ENCODE measurements around the gene JCHAIN.
A peak's percentile ranks its signal among the peaks of the same experiment; 100 is the strongest.

Gene JCHAIN

GRCh38 chr4:70711599-70711998 lies 45.3 kb upstream of the JCHAIN start:
- H3K4me3 ChIP-seq (replicated peaks; ENCODE audit: low read depth, low read length): no peak overlapping the region
- no peak for TF ChIP-seq CTCF (IDR thresholded peaks at IDR 0.05; ENCODE audit: low read depth, low read length, missing control alignments)
- no peak for DNase-seq (ENCODE audit: extremely low read depth, low read depth)

GRCh38 chr4:70709611-70710205 lies 43.4 kb upstream of the JCHAIN start:
- DNase-seq (ENCODE audit: extremely low read depth, low read depth): no peak
- no peak overlapping the region for H3K4me3 ChIP-seq (replicated peaks; ENCODE audit: low read depth, low read length)
- TF ChIP-seq CTCF (IDR thresholded peaks at IDR 0.05; ENCODE audit: low read depth, low read length, missing control alignments): no peak

GRCh38 chr4:70706516-70706915 lies 40.2 kb upstream of the JCHAIN start:
- H3K4me3 ChIP-seq (replicated peaks; ENCODE audit: low read depth, low read length): peak overlapping the region; percentile 57
- no peak for DNase-seq (ENCODE audit: extremely low read depth, low read depth)
- TF ChIP-seq CTCF (IDR thresholded peaks at IDR 0.05; ENCODE audit: low read depth, low read length, missing control alignments): no peak

- peak overlapping the region; percentile 57 for H3K4me3 ChIP-seq (replicated peaks; ENCODE audit: low read depth, low read length)
- no peak for DNase-seq (ENCODE audit: extremely low read depth, low read depth)
- no peak for TF ChIP-seq CTCF (IDR thresholded peaks at IDR 0.05; ENCODE audit: low read depth, low read length, missing control alignments)
These were observed 39.7 kb upstream of the JCHAIN start for GRCh38 chr4:70706044-70706461.

GRCh38 chr4:70705183-70706043 lies 39.1 kb upstream of the JCHAIN start:
- no peak for DNase-seq (ENCODE audit: extremely low read depth, low read depth)
- no peak for TF ChIP-seq CTCF (IDR thresholded peaks at IDR 0.05; ENCODE audit: low read depth, low read length, missing control alignments)
- H3K4me3 ChIP-seq (replicated peaks; ENCODE audit: low read depth, low read length): peak overlapping the region; percentile 57

- TF ChIP-seq CTCF (IDR thresholded peaks at IDR 0.05; ENCODE audit: low read depth, low read length, missing control alignments): no peak
- no peak for DNase-seq (ENCODE audit: extremely low read depth, low read depth)
- peak overlapping the region; percentile 57 for H3K4me3 ChIP-seq (replicated peaks; ENCODE audit: low read depth, low read length)
These were observed 38.5 kb upstream of the JCHAIN start for GRCh38 chr4:70704931-70705182.

Measured in HFF-Myc (cell line).